Testis (tissue), 3 donors: ENCODE data around the gene EPB41. TPM values are rescaled to one million over a fixed set of nuclear protein-coding genes. Genes with fewer than 3 reads are reported as not detected.
"Not testable (repeated sequence)": the region's sequence is repeated elsewhere in the genome, so short reads cannot be mapped to it uniquely, and the experiment has no call there.

Source experiments
- DNase-seq: peaks from one replicate; pipeline ENCODE4 v3.0.0-alpha.2; 2019
- H3K27ac ChIP-seq, 2 donors: fragments of 200-600 bp; sonication (generic); one replicate each; pipeline ENCODE4 v1.5.1; 2019
- H3K27me3 ChIP-seq: fragments of 200-600 bp; sonication (generic); one replicate; pipeline ENCODE4 v1.5.1; 2019
- H3K36me3 ChIP-seq: fragments of 200-600 bp; sonication (generic); one replicate; pipeline ENCODE4 v1.5.1; 2017; ENCODE audit warnings: low read depth; ENCODE audit errors: missing control alignments
- H3K4me1 ChIP-seq: fragments of 200-600 bp; sonication (generic); one replicate; pipeline ENCODE4 v1.5.1; 2019
- H3K4me3 ChIP-seq, 2 donors: fragments of 200-600 bp; sonication (generic); one replicate each; pipeline ENCODE4 v1.5.1; 2017 to 2019
- H3K9me3 ChIP-seq: fragments of 200-600 bp; sonication (generic); one replicate; pipeline ENCODE4 v1.5.1; 2017
- CTCF ChIP-seq, 3 experiments: fragments of 450-650 bp in 2 of 3; fragments of 200-600 bp in 1 of 3; sonication (generic) in 1 of 3; IDR thresholded peaks; one replicate each; pipeline ENCODE4 v1.5.1; 2016 to 2019; ENCODE audit warnings: antibody characterized with exemption in 3 of 3, mild to moderate bottlenecking in 2 of 3, moderate library complexity in 1 of 3
- POLR2A ChIP-seq: fragments of 450-650 bp; IDR thresholded peaks from one replicate; pipeline ENCODE4 v1.6.1; 2017; ENCODE audit warnings: antibody characterized with exemption, mild to moderate bottlenecking, moderate library complexity
- WGBS, 2 donors: methylation state at CpG; one replicate each; pipeline ENCODE4 v1.1.5; 2018; 5-methylcytosine and 5-hydroxymethylcytosine counted together
- intact Hi-C: fragments of 100-400 bp; cut with DNase I; formaldehyde crosslinking; loops from one replicate; pipeline ENCODE4 v1.15.1; 2023; ENCODE audit warnings: low total_unique reads
- polyA plus RNA-seq: library from polyadenylated mRNA; stranded (reverse); fragments of 350-450 nt; fragmentation: Illumina TruSeq; extraction: RNeasy Lipid Tissue Mini Kit (QIAGEN cat#74804); gene quantifications from one replicate; pipeline ENCODE4 v1.2.3, GENCODE V29; 2014; ENCODE audit warnings: low read depth, low replicate concordance; ENCODE audit not compliant: insufficient read depth
- total RNA-seq, 2 donors: library from RNA; depleted of rRNA; stranded (reverse); fragments of >200 nt; gene quantifications; one replicate each; pipeline ENCODE4 v1.2.3, GENCODE V29; 2016

The EPB41 gene
- total and polyA plus RNA-seq, 3 donors from 2014 or later: 23.5 to 66.5 (median 46.6) TPM

GRCh38 chr1:28869952-28870351, 44.4 kb upstream of the EPB41 start:
- H3K27ac ChIP-seq: no peak overlapping the region

GRCh38 chr1:28871631-28872401, 42.6 kb upstream of the EPB41 start:
- no peaks in the 10 kb centered on the region for H3K4me1 ChIP-seq
- no peaks in the 10 kb centered on the region for H3K9me3 ChIP-seq
- H3K4me3 ChIP-seq: no peak overlapping the region
- no peaks in the 10 kb centered on the region for H3K36me3 ChIP-seq
- no peaks in the 10 kb centered on the region for H3K27me3 ChIP-seq
- WGBS, 2 donors: 89% methylated on average over 11 of the region's 12 CpGs
- no peak overlapping the region for H3K27ac ChIP-seq
- TF ChIP-seq CTCF (IDR thresholded peaks at IDR 0.05): no peak
- TF ChIP-seq POLR2A: no peak
- DNase-seq: no peak
- intact Hi-C loops: loop anchor here (10.0 kb wide), 1 partner anchor 87 kb away; no protein-coding TSS in a partner anchor

More at GRCh38 chr1:28869952-28870351, 44.4 kb upstream of the EPB41 start:
- intact Hi-C loops: loop anchor here (10.0 kb wide), 1 partner anchor 85 kb away; no protein-coding TSS in a partner anchor
- Histone ChIP-seq H3K9me3 (no peaks in the 10 kb centered on the region), H3K36me3 (no peaks in the 10 kb centered on the region), H3K4me3 (no peak overlapping the region), H3K4me1 (peaks cover 3% of the 10 kb centered on the region), H3K27me3 (no peaks in the 10 kb centered on the region)
- DNase-seq: no peak
- TF ChIP-seq CTCF (IDR thresholded peaks at IDR 0.05): no peak
- TF ChIP-seq POLR2A: no peak
- WGBS, 2 donors: 92 to 100% methylated on average over 2 to 5 of the region's 5 CpGs

GRCh38 chr1:28875134-28875533, 39.2 kb upstream of the EPB41 start:
- H3K27ac ChIP-seq, H3K27me3 ChIP-seq, H3K36me3 ChIP-seq, H3K4me1 ChIP-seq, H3K9me3 ChIP-seq, DNase-seq, H3K4me3 ChIP-seq: not testable (repeated sequence)
- 78 to 82% methylated on average over 5 of the region's 5 CpGs for WGBS, 2 donors
- intact Hi-C loops: loop anchor here (10.0 kb wide), 1 partner anchor 90 kb away; no protein-coding TSS in a partner anchor

- intact Hi-C loops: loop anchor here (10.0 kb wide), 1 partner anchor 92 kb away; no protein-coding TSS in a partner anchor
- peak; percentile 86 to 93 (median 91) for TF ChIP-seq CTCF (IDR thresholded peaks at IDR 0.05)
- no peak for TF ChIP-seq POLR2A
- WGBS, 2 donors: 12 to 13% methylated on average over 18 of the region's 18 CpGs
- no peaks in the 10 kb centered on the region for H3K4me1 ChIP-seq
- no peak overlapping the region for H3K4me3 ChIP-seq
- no peak overlapping the region for H3K27ac ChIP-seq
- H3K27me3 ChIP-seq: no peaks in the 10 kb centered on the region
- H3K36me3 ChIP-seq: no peaks in the 10 kb centered on the region
- DNase-seq: peak; percentile 86
- no peaks in the 10 kb centered on the region for H3K9me3 ChIP-seq
Observed at GRCh38 chr1:28877132-28877781, 37.1 kb upstream of the EPB41 start.

GRCh38 chr1:28878796-28879195, 35.6 kb upstream of the EPB41 start:
- Histone ChIP-seq H3K4me1 (no peaks in the 10 kb centered on the region), H3K36me3 (no peaks in the 10 kb centered on the region), H3K4me3 (no peak overlapping the region), H3K9me3 (no peaks in the 10 kb centered on the region), H3K27ac (no peak overlapping the region), H3K27me3 (no peaks in the 10 kb centered on the region)
- WGBS, 2 donors: 85 to 93% methylated on average over 4 of the region's 4 CpGs
- intact Hi-C loops: loop anchor here (10.0 kb wide), 1 partner anchor 94 kb away; no protein-coding TSS in a partner anchor
- no peak for DNase-seq
- no peak for TF ChIP-seq CTCF (IDR thresholded peaks at IDR 0.05)
- TF ChIP-seq POLR2A: no peak
